HEK293T (cell line): ENCODE measurements around the gene PATJ.

ENCODE experiments used
- ARNT ChIP-seq: fragments of 450-650 bp; IDR thresholded peaks from 2 replicates; pipeline ENCODE4 v1.6.1; 2017; ENCODE audit warnings: mild to moderate bottlenecking
- BHLHE40 ChIP-seq: fragments of 450-650 bp; IDR thresholded peaks from 2 replicates; pipeline ENCODE4 v1.6.1; 2016; ENCODE audit warnings: mild to moderate bottlenecking, moderate library complexity, borderline replicate concordance
- CTBP1 ChIP-seq: fragments of 450-650 bp; IDR thresholded peaks from 2 replicates; pipeline ENCODE4 v1.6.1; 2016; ENCODE audit warnings: borderline replicate concordance
- ELF4 ChIP-seq: fragments of 450-650 bp; IDR thresholded peaks from 2 replicates; pipeline ENCODE4 v1.6.1; 2017; ENCODE audit warnings: antibody characterized with exemption
- FOXA1 ChIP-seq: fragments of 450-650 bp; IDR thresholded peaks from 2 replicates; pipeline ENCODE4 v1.6.1; 2016; ENCODE audit warnings: mild to moderate bottlenecking
- FOXK2 ChIP-seq: fragments of 450-650 bp; IDR thresholded peaks from 2 replicates; pipeline ENCODE4 v1.6.1; 2016; ENCODE audit warnings: mild to moderate bottlenecking
- FOXM1 ChIP-seq: fragments of 450-650 bp; IDR thresholded peaks from 2 replicates; pipeline ENCODE4 v1.6.1; 2017; ENCODE audit warnings: mild to moderate bottlenecking, borderline replicate concordance
- HDGF ChIP-seq: fragments of 450-650 bp; IDR thresholded peaks from 2 replicates; pipeline ENCODE4 v1.6.1; 2017; ENCODE audit warnings: antibody characterized with exemption, borderline replicate concordance
- L3MBTL2 ChIP-seq: fragments of 450-650 bp; conservative IDR thresholded peaks from 2 replicates; pipeline ENCODE4 v1.6.1; 2016; ENCODE audit warnings: mild to moderate bottlenecking
- NFRKB ChIP-seq: fragments of 450-650 bp; IDR thresholded peaks from 2 replicates; pipeline ENCODE4 v1.6.1; 2016; ENCODE audit warnings: mild to moderate bottlenecking, moderate library complexity
- PKNOX1 ChIP-seq: fragments of 450-650 bp; IDR thresholded peaks from 2 replicates; pipeline ENCODE4 v1.6.1; 2016
- SP1 ChIP-seq: fragments of 450-650 bp; IDR thresholded peaks from 2 replicates; pipeline ENCODE4 v1.6.1; 2017
- SUZ12 ChIP-seq: fragments of 450-650 bp; IDR thresholded peaks from 2 replicates; pipeline ENCODE4 v1.6.1; 2016; ENCODE audit warnings: mild to moderate bottlenecking

- no peak for TF ChIP-seq ELF4
- no peak for TF ChIP-seq NFRKB
- TF ChIP-seq FOXK2: no peak
- no peak for TF ChIP-seq FOXA1
- TF ChIP-seq SP1: no peak
- TF ChIP-seq ARNT: no peak
- no peak for TF ChIP-seq SUZ12
- TF ChIP-seq HDGF: no peak
- TF ChIP-seq FOXM1: no peak
- no peak; the same call in 1 of the 2 replicates for TF ChIP-seq CTBP1
- no peak for TF ChIP-seq PKNOX1
- no peak; the same call in 1 of the 2 replicates for TF ChIP-seq L3MBTL2
- TF ChIP-seq BHLHE40: no peak
Measured at GRCh38 chr1:61741711-61742619, at the start of gene PATJ.
